Lower leg skin (tissue), 4 donors: Measurements from ENCODE around the gene LDLRAD3. TPM values are rescaled to one million over a fixed set of nuclear protein-coding genes. Genes with fewer than 3 reads are reported as not detected.

Experiments
- DNase-seq, 2 donors: peaks; one replicate each; pipeline ENCODE4 v3.0.0-alpha.2; 2019; ENCODE audit warnings: low spot score in 2 of 2
- H3K4me3 ChIP-seq: fragments of 200-600 bp; sonication (generic); 2 replicates; pipeline ENCODE4 v1.5.1; 2017; ENCODE audit warnings: mild to moderate bottlenecking, low read depth; ENCODE audit not compliant: poor library complexity, severe bottlenecking
- CTCF ChIP-seq, 3 donors: fragments of 450-650 bp; IDR thresholded peaks; one replicate each; pipeline ENCODE4 v1.5.1; 2016; ENCODE audit warnings: antibody characterized with exemption in 3 of 3, mild to moderate bottlenecking in 3 of 3, moderate library complexity in 2 of 3
- POLR2A ChIP-seq, 2 donors: fragments of 450-650 bp; IDR thresholded peaks; one replicate each; pipeline ENCODE4 v1.6.1; 2016 to 2017; ENCODE audit warnings: antibody characterized with exemption in 2 of 2, mild to moderate bottlenecking in 1 of 2, moderate library complexity in 1 of 2
- WGBS, 2 donors: methylation state at CpG; one replicate each; pipeline ENCODE4 v1.1.5; 2018; 5-methylcytosine and 5-hydroxymethylcytosine counted together
- intact Hi-C: fragments of 100-400 bp; cut with DNase I; formaldehyde crosslinking; loops from one replicate; pipeline ENCODE4 v1.15.0; 2023; ENCODE audit warnings: low total_unique reads
- total RNA-seq, 4 donors: library from RNA; depleted of rRNA; stranded (reverse); fragments of >200 nt; gene quantifications; one replicate each; pipeline ENCODE4 v1.1.0, GENCODE V29; 2016

The LDLRAD3 gene
- total RNA-seq, 4 donors from 2014 or later, result 18.6 to 42.6 (median 25.5) TPM

- intact Hi-C loops, result no loop called here
- WGBS, 2 donors, result 67 to 71% methylated on average over 9 of the region's 9 CpGs
- no peak overlapping the region for H3K4me3 ChIP-seq
- TF ChIP-seq POLR2A (IDR thresholded peaks at IDR 0.05) (no peak), CTCF (IDR thresholded peaks at IDR 0.05) (no peak)
- DNase-seq, result no peak
Measured at GRCh38 chr11:35980686-35981390, 37.0 kb downstream of the LDLRAD3 start.

- DNase-seq, result no peak
- intact Hi-C loops, result no loop called here
- H3K4me3 ChIP-seq, result no peak overlapping the region
- WGBS, 2 donors, result 43 to 57% methylated on average over 7 of the region's 7 CpGs
- TF ChIP-seq CTCF (IDR thresholded peaks at IDR 0.05) (no peak), POLR2A (IDR thresholded peaks at IDR 0.05) (no peak)
Measured at GRCh38 chr11:35981581-35981980, 37.7 kb downstream of the LDLRAD3 start.

GRCh38 chr11:35982061-35982460 is 38.2 kb downstream of the LDLRAD3 start:
- TF ChIP-seq POLR2A (IDR thresholded peaks at IDR 0.05) (no peak), CTCF (IDR thresholded peaks at IDR 0.05) (no peak)
- intact Hi-C loops, result no loop called here
- WGBS, 2 donors, result 61 to 69% methylated on average over 8 of the region's 8 CpGs
- no peak overlapping the region for H3K4me3 ChIP-seq
- DNase-seq, result no peak

GRCh38 chr11:35983981-35984380 is 40.1 kb downstream of the LDLRAD3 start:
- TF ChIP-seq POLR2A (IDR thresholded peaks at IDR 0.05), result no peak
- TF ChIP-seq CTCF (IDR thresholded peaks at IDR 0.05), result no peak
- intact Hi-C loops, result no loop called here
- no peak for DNase-seq
- no peak overlapping the region for H3K4me3 ChIP-seq
- 82 to 91% methylated on average over 1 of the region's 1 CpG for WGBS, 2 donors

- no peak overlapping the region for H3K4me3 ChIP-seq
- TF ChIP-seq CTCF (IDR thresholded peaks at IDR 0.05) (no peak), POLR2A (IDR thresholded peaks at IDR 0.05) (no peak)
- no peak for DNase-seq
- intact Hi-C loops, result no loop called here
- WGBS, 2 donors, result 76 to 78% methylated on average over 3 of the region's 3 CpGs
Measured at GRCh38 chr11:35986947-35987346, 43.1 kb downstream of the LDLRAD3 start.

GRCh38 chr11:35990170-35990569 is 46.3 kb downstream of the LDLRAD3 start:
- no peak for DNase-seq
- 100% methylated on average over 2 of the region's 2 CpGs for WGBS, 2 donors
- intact Hi-C loops, result no loop called here
- no peak for TF ChIP-seq CTCF (IDR thresholded peaks at IDR 0.05)
- no peak for TF ChIP-seq POLR2A (IDR thresholded peaks at IDR 0.05)
- no peak overlapping the region for H3K4me3 ChIP-seq
